ENCODE measurements around the gene CD37.
"Not testable (repeated sequence)": the region's sequence is repeated elsewhere in the genome, so short reads cannot be mapped to it uniquely, and the experiment has no call there.

Gene CD37

GRCh38 chr19:49348305-49349189, 13.3 kb downstream of the CD37 start:
- DNase-seq: no peak

- DNase-seq: no peak
These were observed 14.4 kb downstream of the CD37 start for GRCh38 chr19:49349567-49349966.

- no peak for DNase-seq
These were observed 20.7 kb downstream of the CD37 start for GRCh38 chr19:49355909-49356353.

- DNase-seq: no peak
These were observed 21.2 kb downstream of the CD37 start for GRCh38 chr19:49356382-49356781.

- DNase-seq: no peak
These were observed 22.0 kb downstream of the CD37 start for GRCh38 chr19:49357186-49357585.

- no peak for DNase-seq
These were observed 24.9 kb downstream of the CD37 start for GRCh38 chr19:49359851-49360820.

GRCh38 chr19:49361438-49362047, 26.3 kb downstream of the CD37 start:
- peak; percentile 34 for DNase-seq

GRCh38 chr19:49362048-49362928, 27.1 kb downstream of the CD37 start, which contains the start of gene TEAD2:
TEAD2 (minus strand) TSS chr19:49362416; CDS start chr19:49360075, 2,341 bp downstream.
- DNase-seq: peak; percentile 37

GRCh38 chr19:49362929-49363267, 27.7 kb downstream of the CD37 start:
- no peak for DNase-seq

- peak; percentile 47 for DNase-seq
These were observed 28.3 kb downstream of the CD37 start, which contains the start of gene DKKL1 for GRCh38 chr19:49363268-49364082. DKKL1 (plus strand) TSS chr19:49363877; CDS start chr19:49363999, 122 bp downstream.

- no peak for DNase-seq
These were observed 29.0 kb downstream of the CD37 start for GRCh38 chr19:49364083-49364737.

GRCh38 chr19:49366110-49366509, 30.9 kb downstream of the CD37 start:
- no peak for DNase-seq

GRCh38 chr19:49368711-49369358, 33.6 kb downstream of the CD37 start:
- no peak for DNase-seq

- no peak for DNase-seq
These were observed 36.0 kb downstream of the CD37 start for GRCh38 chr19:49371184-49371583.

GRCh38 chr19:49373174-49373573, 38.0 kb downstream of the CD37 start:
- not testable (repeated sequence) for DNase-seq

GRCh38 chr19:49374665-49375434, 39.6 kb downstream of the CD37 start:
- no peak for DNase-seq

GRCh38 chr19:49378512-49378911, 43.3 kb downstream of the CD37 start:
- no peak for DNase-seq

GRCh38 chr19:49380391-49380790, 45.2 kb downstream of the CD37 start:
- DNase-seq: no peak

GRCh38 chr19:49382639-49383038, 47.4 kb downstream of the CD37 start:
- DNase-seq: no peak
